ENCODE results near the gene PRM1.

GRCh38 chr16:11310997-11311561, 29.9 kb upstream of the PRM1 start:
- no peak for TF ChIP-seq CTCF (IDR thresholded peaks at IDR 0.05 in 8 of 11, conservative IDR thresholded peaks at IDR 0.05 in 3 of 11)
- no peak for TF ChIP-seq POLR2A (IDR thresholded peaks at IDR 0.05)

Data from spleen (tissue), 7 donors.